Measurements from ENCODE around the gene ZNF566. TPM values are rescaled to one million over a fixed set of nuclear protein-coding genes. Genes with fewer than 3 reads are reported as not detected.
"Not testable (repeated sequence)": the region's sequence is repeated elsewhere in the genome, so short reads cannot be mapped to it uniquely, and the experiment has no call there.

Gene ZNF566
- total and polyA plus RNA-seq, 2 donors, result 7.3 to 9.4 TPM

- Histone ChIP-seq H3K4me1 (ENCODE audit: control insufficient read depth in 2 of 2, insufficient read depth in 2 of 2, low read length in 2 of 2) (no peaks in the 10 kb centered on the region), H3K4me3 (ENCODE audit: low read length in 2 of 2) (no peak overlapping the region), H3K27ac (ENCODE audit: low read depth in 1 of 2, low read length in 1 of 2) (no peak overlapping the region), H3K9me3 (ENCODE audit: control insufficient read depth in 2 of 2, insufficient read depth in 1 of 2, low read length in 1 of 2) (peaks cover 24 to 36% of the 10 kb centered on the region in 2 donors), H3K27me3 (ENCODE audit: control insufficient read depth in 2 of 2, insufficient read depth in 1 of 2, low read length in 1 of 2) (no peaks in the 10 kb centered on the region), H3K36me3 (ENCODE audit: control insufficient read depth in 2 of 2, insufficient read depth in 2 of 2, low read length in 1 of 2) (peaks cover 29 to 31% of the 10 kb centered on the region in 2 donors)
- WGBS, result 97% methylated on average over 2 of the region's 2 CpGs
- no peak for DNase-seq (ENCODE audit: low read depth in 6 of 9, low spot score in 9 of 9)
Measured at GRCh38 chr19:36514012-36514612, 24.8 kb upstream of the ZNF566 start.

- Histone ChIP-seq H3K4me1 (ENCODE audit: control insufficient read depth in 2 of 2, insufficient read depth in 2 of 2, low read length in 2 of 2) (no peaks in the 10 kb centered on the region), H3K9me3 (ENCODE audit: control insufficient read depth in 2 of 2, insufficient read depth in 1 of 2, low read length in 1 of 2) (peaks cover 8 to 37% of the 10 kb centered on the region in 2 donors), H3K4me3 (ENCODE audit: low read length in 2 of 2) (no peak overlapping the region), H3K27me3 (ENCODE audit: control insufficient read depth in 2 of 2, insufficient read depth in 1 of 2, low read length in 1 of 2) (no peaks in the 10 kb centered on the region), H3K36me3 (ENCODE audit: control insufficient read depth in 2 of 2, insufficient read depth in 2 of 2, low read length in 1 of 2) (no peaks in the 10 kb centered on the region), H3K27ac (ENCODE audit: low read depth in 1 of 2, low read length in 1 of 2) (no peak overlapping the region)
- 92% methylated on average over 3 of the region's 3 CpGs for WGBS
- no peak for DNase-seq (ENCODE audit: low read depth in 6 of 9, low spot score in 9 of 9)
Measured at GRCh38 chr19:36508325-36508724, 19.0 kb upstream of the ZNF566 start.

GRCh38 chr19:36501973-36502372 is 12.6 kb upstream of the ZNF566 start:
- no peaks in the 10 kb centered on the region for H3K36me3 ChIP-seq (ENCODE audit: control insufficient read depth in 2 of 2, insufficient read depth in 2 of 2, low read length in 1 of 2)
- no peak for DNase-seq (ENCODE audit: low read depth in 6 of 9, low spot score in 9 of 9)
- no peaks in the 10 kb centered on the region for H3K4me1 ChIP-seq (ENCODE audit: control insufficient read depth in 2 of 2, insufficient read depth in 2 of 2, low read length in 2 of 2)
- no peak overlapping the region for H3K4me3 ChIP-seq (ENCODE audit: low read length in 2 of 2)
- no peaks in the 10 kb centered on the region for H3K27me3 ChIP-seq (ENCODE audit: control insufficient read depth in 2 of 2, insufficient read depth in 1 of 2, low read length in 1 of 2)
- H3K27ac ChIP-seq (ENCODE audit: low read depth in 1 of 2, low read length in 1 of 2), result no peak overlapping the region
- peaks cover 8 to 39% of the 10 kb centered on the region in 2 donors for H3K9me3 ChIP-seq (ENCODE audit: control insufficient read depth in 2 of 2, insufficient read depth in 1 of 2, low read length in 1 of 2)
- 92% methylated on average over 5 of the region's 5 CpGs for WGBS

- no peaks in the 10 kb centered on the region for H3K27me3 ChIP-seq (ENCODE audit: control insufficient read depth in 2 of 2, insufficient read depth in 1 of 2, low read length in 1 of 2)
- 92% methylated on average over 17 of the region's 17 CpGs for WGBS
- no peaks in the 10 kb centered on the region for H3K36me3 ChIP-seq (ENCODE audit: control insufficient read depth in 2 of 2, insufficient read depth in 2 of 2, low read length in 1 of 2)
- H3K4me3 ChIP-seq (ENCODE audit: low read length in 2 of 2), result no peak overlapping the region
- no peaks in the 10 kb centered on the region for H3K4me1 ChIP-seq (ENCODE audit: control insufficient read depth in 2 of 2, insufficient read depth in 2 of 2, low read length in 2 of 2)
- no peak for DNase-seq (ENCODE audit: low read depth in 6 of 9, low spot score in 9 of 9)
- no peak overlapping the region for H3K27ac ChIP-seq (ENCODE audit: low read depth in 1 of 2, low read length in 1 of 2)
- peaks cover 8 to 27% of the 10 kb centered on the region in 2 donors for H3K9me3 ChIP-seq (ENCODE audit: control insufficient read depth in 2 of 2, insufficient read depth in 1 of 2, low read length in 1 of 2)
Measured at GRCh38 chr19:36497001-36497400, 7.6 kb upstream of the ZNF566 start.

GRCh38 chr19:36492689-36493453 is 3.5 kb upstream of the ZNF566 start:
- H3K4me1 ChIP-seq (ENCODE audit: control insufficient read depth in 2 of 2, insufficient read depth in 2 of 2, low read length in 2 of 2); DNase-seq (ENCODE audit: low read depth in 6 of 9, low spot score in 9 of 9); H3K4me3 ChIP-seq (ENCODE audit: low read length in 2 of 2); H3K36me3 ChIP-seq (ENCODE audit: control insufficient read depth in 2 of 2, insufficient read depth in 2 of 2, low read length in 1 of 2); H3K27ac ChIP-seq (ENCODE audit: low read depth in 1 of 2, low read length in 1 of 2); H3K27me3 ChIP-seq (ENCODE audit: control insufficient read depth in 2 of 2, insufficient read depth in 1 of 2, low read length in 1 of 2): not testable (repeated sequence)
- WGBS, result 77% methylated on average over 18 of the region's 18 CpGs
- peaks cover 7 to 20% of the 10 kb centered on the region in 2 donors for H3K9me3 ChIP-seq (ENCODE audit: control insufficient read depth in 2 of 2, insufficient read depth in 1 of 2, low read length in 1 of 2)

GRCh38 chr19:36490846-36491245 is 1.5 kb upstream of the ZNF566 start:
- H3K27me3 ChIP-seq (ENCODE audit: control insufficient read depth in 2 of 2, insufficient read depth in 1 of 2, low read length in 1 of 2); H3K4me3 ChIP-seq (ENCODE audit: low read length in 2 of 2); H3K9me3 ChIP-seq (ENCODE audit: control insufficient read depth in 2 of 2, insufficient read depth in 1 of 2, low read length in 1 of 2); H3K36me3 ChIP-seq (ENCODE audit: control insufficient read depth in 2 of 2, insufficient read depth in 2 of 2, low read length in 1 of 2); H3K4me1 ChIP-seq (ENCODE audit: control insufficient read depth in 2 of 2, insufficient read depth in 2 of 2, low read length in 2 of 2); DNase-seq (ENCODE audit: low read depth in 6 of 9, low spot score in 9 of 9); H3K27ac ChIP-seq (ENCODE audit: low read depth in 1 of 2, low read length in 1 of 2): not testable (repeated sequence)
- WGBS, result 95% methylated on average over 28 of the region's 29 CpGs

GRCh38 chr19:36489920-36490415 is 607 bp upstream of the ZNF566 start:
- no peaks in the 10 kb centered on the region for H3K36me3 ChIP-seq (ENCODE audit: control insufficient read depth in 2 of 2, insufficient read depth in 2 of 2, low read length in 1 of 2)
- H3K27ac ChIP-seq (ENCODE audit: low read depth in 1 of 2, low read length in 1 of 2), result peak overlapping the region; percentile 95 to 99
- H3K9me3 ChIP-seq (ENCODE audit: control insufficient read depth in 2 of 2, insufficient read depth in 1 of 2, low read length in 1 of 2), result peaks cover 1 to 8% of the 10 kb centered on the region in 2 donors
- no peaks in the 10 kb centered on the region for H3K27me3 ChIP-seq (ENCODE audit: control insufficient read depth in 2 of 2, insufficient read depth in 1 of 2, low read length in 1 of 2)
- peak overlapping the region; percentile 84 to 94 for H3K4me3 ChIP-seq (ENCODE audit: low read length in 2 of 2)
- WGBS, result 4% methylated on average over 15 of the region's 15 CpGs
- no peaks in the 10 kb centered on the region for H3K4me1 ChIP-seq (ENCODE audit: control insufficient read depth in 2 of 2, insufficient read depth in 2 of 2, low read length in 2 of 2)
- DNase-seq (ENCODE audit: low read depth in 6 of 9, low spot score in 9 of 9), result peak in 5 of 9 donors; percentile 66 to 90 (median 81)

GRCh38 chr19:36488846-36489117 is 579 bp downstream of the ZNF566 start:
- Histone ChIP-seq H3K36me3 (ENCODE audit: control insufficient read depth in 2 of 2, insufficient read depth in 2 of 2, low read length in 1 of 2) (no peaks in the 10 kb centered on the region), H3K27ac (ENCODE audit: low read depth in 1 of 2, low read length in 1 of 2) (peak overlapping the region; percentile 95 to 99), H3K4me3 (ENCODE audit: low read length in 2 of 2) (peak overlapping the region; percentile 84 to 94), H3K27me3 (ENCODE audit: control insufficient read depth in 2 of 2, insufficient read depth in 1 of 2, low read length in 1 of 2) (no peaks in the 10 kb centered on the region), H3K9me3 (ENCODE audit: control insufficient read depth in 2 of 2, insufficient read depth in 1 of 2, low read length in 1 of 2) (peaks cover 0 to 9% of the 10 kb centered on the region in 2 donors), H3K4me1 (ENCODE audit: control insufficient read depth in 2 of 2, insufficient read depth in 2 of 2, low read length in 2 of 2) (no peaks in the 10 kb centered on the region)
- WGBS, result 2% methylated on average over 11 of the region's 11 CpGs
- peak in 1 of 9 donors; percentile 3 for DNase-seq (ENCODE audit: low read depth in 6 of 9, low spot score in 9 of 9)

GRCh38 chr19:36488118-36488845 is 1.1 kb downstream of the ZNF566 start:
- WGBS, result 74% methylated on average over 9 of the region's 9 CpGs
- Histone ChIP-seq H3K4me3 (ENCODE audit: low read length in 2 of 2) (peak overlapping the region; percentile 84 to 94), H3K4me1 (ENCODE audit: control insufficient read depth in 2 of 2, insufficient read depth in 2 of 2, low read length in 2 of 2) (no peaks in the 10 kb centered on the region), H3K27ac (ENCODE audit: low read depth in 1 of 2, low read length in 1 of 2) (peak overlapping the region in 1 of 2 donors; percentile 99), H3K9me3 (ENCODE audit: control insufficient read depth in 2 of 2, insufficient read depth in 1 of 2, low read length in 1 of 2) (peaks cover 0 to 9% of the 10 kb centered on the region in 2 donors), H3K36me3 (ENCODE audit: control insufficient read depth in 2 of 2, insufficient read depth in 2 of 2, low read length in 1 of 2) (no peaks in the 10 kb centered on the region), H3K27me3 (ENCODE audit: control insufficient read depth in 2 of 2, insufficient read depth in 1 of 2, low read length in 1 of 2) (no peaks in the 10 kb centered on the region)
- DNase-seq (ENCODE audit: low read depth in 6 of 9, low spot score in 9 of 9), result no peak

Measured in thymus (tissue), 11 donors.